Esophagus muscularis mucosa (tissue), 4 donors: Measurements from ENCODE around the gene IWS1. TPM values are rescaled to one million over a fixed set of nuclear protein-coding genes. Genes with fewer than 3 reads are reported as not detected.

Experiments used
- DNase-seq: peaks from one replicate; pipeline ENCODE4 v3.0.0-alpha.2; 2017; ENCODE audit errors: extremely low spot score
- H3K27ac ChIP-seq, 4 donors: fragments of 200-600 bp; sonication (generic); replicated peaks in 1 of 4; 1 replicate in 3 of 4; 2 replicates in 1 of 4; pipeline ENCODE4 v1.5.1; 2016 to 2019; ENCODE audit warnings: mild to moderate bottlenecking in 1 of 4
- H3K27me3 ChIP-seq, 4 donors: fragments of 200-600 bp; sonication (generic); one replicate each; pipeline versions ENCODE4 v1.5.1 to v1.6.0; 2016 to 2019
- H3K36me3 ChIP-seq, 4 donors: fragments of 200-600 bp; sonication (generic); one replicate each; pipeline ENCODE4 v1.5.1; 2016 to 2019
- H3K4me1 ChIP-seq, 4 donors: fragments of 200-600 bp; sonication (generic); one replicate each; pipeline ENCODE4 v1.5.1; 2016 to 2019
- H3K4me3 ChIP-seq, 4 donors: fragments of 200-600 bp; sonication (generic); 1 replicate in 2 of 4; 2 replicates in 2 of 4; pipeline ENCODE4 v1.5.1; 2016 to 2019; ENCODE audit warnings: mild to moderate bottlenecking in 4 of 4, moderate library complexity in 1 of 4
- H3K9me3 ChIP-seq, 4 donors: fragments of 200-600 bp; sonication (generic); 1 replicate in 3 of 4; 2 replicates in 1 of 4; pipeline ENCODE4 v1.5.1; 2016 to 2019
- EP300 ChIP-seq: sonication (generic); formaldehyde crosslinking; IDR thresholded peaks from one replicate; pipeline ENCODE4 v1.6.1; 2017; ENCODE audit warnings: antibody characterized with exemption
- POLR2A ChIP-seq: fragments of 450-650 bp; IDR thresholded peaks from one replicate; pipeline ENCODE4 v1.6.1; 2017; ENCODE audit warnings: antibody characterized with exemption, moderate library complexity, mild to moderate bottlenecking, low read depth
- POLR2AphosphoS5 ChIP-seq, 2 donors: sonication (generic); formaldehyde crosslinking; IDR thresholded peaks; one replicate each; pipeline ENCODE4 v1.6.1; 2017; ENCODE audit warnings: antibody characterized with exemption in 2 of 2
- WGBS: methylation state at CpG from one replicate; pipeline ENCODE4 v1.1.5; 2018; 5-methylcytosine and 5-hydroxymethylcytosine counted together
- intact Hi-C: fragments of 100-400 bp; cut with DNase I; formaldehyde crosslinking; loops from one replicate; pipeline ENCODE4 v1.15.1; 2023
- small RNA-seq, 3 donors: library from RNA; depleted of rRNA; stranded (forward); fragments of <200 nt; gene quantifications; one replicate each; pipeline ENCODE3, GENCODE V24; 2016
- total RNA-seq, 4 donors: library from RNA; depleted of rRNA; stranded (reverse); fragments of >200 nt; gene quantifications; one replicate each; pipeline versions ENCODE4 v1.1.0 to v1.2.1, GENCODE V29; 2016
- TF ChIP-seq, protein P1 (sequence below), 3 experiments: fragments of 200-600 bp in 2 of 3; fragments of 450-650 bp in 1 of 3; sonication (generic) in 2 of 3; IDR thresholded peaks; one replicate each; pipeline ENCODE4 v1.5.1; 2017 to 2019; ENCODE audit warnings: antibody characterized with exemption in 3 of 3, mild to moderate bottlenecking in 2 of 3, moderate library complexity in 1 of 3

The IWS1 gene
- total RNA-seq, 4 donors from 2014 or later: 32.6 to 38.1 (median 34.7) TPM

DNA sequence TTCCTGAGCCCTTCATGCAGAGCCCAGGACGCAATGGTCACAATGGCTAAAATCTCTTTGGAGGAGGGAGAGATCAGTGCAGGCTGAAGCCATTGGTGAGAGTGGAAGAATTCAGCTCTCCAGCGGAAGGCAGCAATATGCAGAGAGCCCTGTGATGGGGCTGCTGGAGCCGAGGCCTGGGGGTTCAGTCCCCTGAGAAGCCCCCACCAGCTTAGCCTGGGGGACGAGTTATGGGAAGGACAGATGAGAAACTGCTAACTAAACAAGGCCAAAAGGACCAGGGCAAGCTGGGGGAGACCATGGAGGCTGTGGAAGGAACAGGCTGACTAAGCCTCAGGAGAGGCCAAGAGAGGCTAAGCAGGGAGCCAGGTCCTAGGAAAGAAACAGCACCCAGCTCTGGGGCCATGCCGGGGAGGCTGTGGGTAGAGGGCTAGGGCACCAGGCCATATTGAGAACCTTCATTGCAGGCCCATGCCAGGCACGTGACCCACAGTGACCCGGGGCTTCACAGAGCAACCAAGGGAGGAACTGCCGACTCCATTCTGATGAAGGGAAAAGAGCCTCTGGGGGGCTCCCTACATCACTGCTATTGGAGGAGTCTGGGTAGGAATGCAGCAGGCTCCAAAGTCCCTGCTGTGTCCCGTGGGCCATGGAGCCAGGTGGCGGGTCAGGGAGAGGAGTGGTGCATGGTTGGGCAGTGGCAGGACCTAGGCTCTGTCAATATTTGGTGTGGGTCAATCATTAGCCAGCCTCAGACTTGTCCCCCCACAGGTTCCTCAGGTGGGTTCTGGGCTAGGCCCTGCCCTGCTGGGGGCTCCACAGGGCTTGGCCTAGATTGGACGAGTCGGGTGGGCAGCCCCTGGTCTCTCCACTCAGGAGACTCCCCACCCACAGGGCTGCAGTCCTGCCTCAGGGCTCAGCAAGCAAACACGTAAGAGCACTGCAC is 88.2 kb downstream of the IWS1 start:
- TF ChIP-seq, protein P1, sequence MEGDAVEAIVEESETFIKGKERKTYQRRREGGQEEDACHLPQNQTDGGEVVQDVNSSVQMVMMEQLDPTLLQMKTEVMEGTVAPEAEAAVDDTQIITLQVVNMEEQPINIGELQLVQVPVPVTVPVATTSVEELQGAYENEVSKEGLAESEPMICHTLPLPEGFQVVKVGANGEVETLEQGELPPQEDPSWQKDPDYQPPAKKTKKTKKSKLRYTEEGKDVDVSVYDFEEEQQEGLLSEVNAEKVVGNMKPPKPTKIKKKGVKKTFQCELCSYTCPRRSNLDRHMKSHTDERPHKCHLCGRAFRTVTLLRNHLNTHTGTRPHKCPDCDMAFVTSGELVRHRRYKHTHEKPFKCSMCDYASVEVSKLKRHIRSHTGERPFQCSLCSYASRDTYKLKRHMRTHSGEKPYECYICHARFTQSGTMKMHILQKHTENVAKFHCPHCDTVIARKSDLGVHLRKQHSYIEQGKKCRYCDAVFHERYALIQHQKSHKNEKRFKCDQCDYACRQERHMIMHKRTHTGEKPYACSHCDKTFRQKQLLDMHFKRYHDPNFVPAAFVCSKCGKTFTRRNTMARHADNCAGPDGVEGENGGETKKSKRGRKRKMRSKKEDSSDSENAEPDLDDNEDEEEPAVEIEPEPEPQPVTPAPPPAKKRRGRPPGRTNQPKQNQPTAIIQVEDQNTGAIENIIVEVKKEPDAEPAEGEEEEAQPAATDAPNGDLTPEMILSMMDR (IDR thresholded peaks at IDR 0.05): no peak
- no peak for TF ChIP-seq POLR2A
- TF ChIP-seq EP300: no peak
- no peak for TF ChIP-seq POLR2AphosphoS5 (IDR thresholded peaks at IDR 0.05)
- H3K9me3 ChIP-seq: peaks cover 3 to 18% (median 8%) of the 10 kb centered on the region in 4 donors
- H3K4me3 ChIP-seq: no peak overlapping the region
- H3K27me3 ChIP-seq: no peaks in the 10 kb centered on the region
- WGBS: 82% methylated on average over 11 of the region's 13 CpGs
- H3K4me1 ChIP-seq: no peaks in the 10 kb centered on the region
- H3K36me3 ChIP-seq: no peaks in the 10 kb centered on the region
- DNase-seq: no peak
- intact Hi-C loops: no loop called here
- H3K27ac ChIP-seq: no peak overlapping the region

DNA sequence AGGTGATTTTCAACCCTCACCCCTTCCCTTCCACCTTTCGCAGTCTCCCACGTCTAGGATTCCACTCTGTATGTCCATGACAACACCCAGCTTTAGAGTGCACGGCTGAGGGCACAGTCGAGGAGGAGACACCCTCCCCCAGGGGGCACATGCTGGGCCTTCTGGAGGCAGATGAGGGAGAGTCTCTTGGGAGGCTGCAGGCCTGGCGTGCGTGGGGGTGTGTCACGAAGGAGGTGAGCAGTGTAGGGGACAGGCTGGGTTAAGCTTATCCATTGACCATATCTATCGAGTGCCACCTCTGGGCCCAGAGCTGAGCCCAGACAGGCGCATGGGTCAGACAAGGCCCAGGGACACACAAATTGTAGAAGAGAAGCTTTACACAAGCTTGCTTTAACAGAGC is 89.2 kb downstream of the IWS1 start:
- Histone ChIP-seq H3K36me3 (no peaks in the 10 kb centered on the region), H3K4me1 (no peaks in the 10 kb centered on the region), H3K9me3 (peaks cover 3 to 18% (median 8%) of the 10 kb centered on the region in 4 donors), H3K4me3 (no peak overlapping the region), H3K27ac (no peak overlapping the region), H3K27me3 (no peaks in the 10 kb centered on the region)
- TF ChIP-seq, protein P1 (IDR thresholded peaks at IDR 0.05): no peak
- TF ChIP-seq EP300 (no peak), POLR2A (no peak), POLR2AphosphoS5 (IDR thresholded peaks at IDR 0.05) (no peak)
- peak; percentile 62 for DNase-seq
- 86% methylated on average over 6 of the region's 9 CpGs for WGBS
- intact Hi-C loops: no loop called here

DNA sequence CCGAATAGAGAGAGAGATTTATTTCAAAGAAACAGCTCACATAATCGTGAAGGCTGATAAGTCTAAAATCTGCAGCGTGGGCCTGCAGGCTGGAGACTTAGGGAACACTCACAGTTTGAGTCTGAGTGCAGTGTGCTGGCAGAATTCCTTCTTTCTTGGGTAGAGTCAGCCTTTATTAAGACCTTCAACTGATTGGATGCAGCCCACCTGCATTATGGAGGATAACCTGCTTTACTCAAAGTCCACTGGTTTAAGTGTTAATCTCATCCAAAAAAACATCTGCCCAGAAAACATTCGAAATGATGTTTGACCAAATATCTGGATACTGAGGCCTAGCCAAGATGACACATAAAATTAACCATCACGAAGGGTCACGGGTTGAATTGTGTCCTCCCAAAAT is 91.8 kb downstream of the IWS1 start:
- 96% methylated on average over 6 of the region's 6 CpGs for WGBS
- Histone ChIP-seq H3K27ac (no peak overlapping the region), H3K4me3 (no peak overlapping the region), H3K4me1 (no peaks in the 10 kb centered on the region), H3K36me3 (peaks cover 0 to 5% (median 2%) of the 10 kb centered on the region in 4 donors), H3K27me3 (no peaks in the 10 kb centered on the region), H3K9me3 (peaks cover 0 to under 1% (median 0%) of the 10 kb centered on the region in 4 donors)
- no peak for DNase-seq
- no peak for TF ChIP-seq POLR2AphosphoS5 (IDR thresholded peaks at IDR 0.05)
- TF ChIP-seq, protein P1 (IDR thresholded peaks at IDR 0.05): no peak
- TF ChIP-seq POLR2A: no peak
- intact Hi-C loops: no loop called here

DNA sequence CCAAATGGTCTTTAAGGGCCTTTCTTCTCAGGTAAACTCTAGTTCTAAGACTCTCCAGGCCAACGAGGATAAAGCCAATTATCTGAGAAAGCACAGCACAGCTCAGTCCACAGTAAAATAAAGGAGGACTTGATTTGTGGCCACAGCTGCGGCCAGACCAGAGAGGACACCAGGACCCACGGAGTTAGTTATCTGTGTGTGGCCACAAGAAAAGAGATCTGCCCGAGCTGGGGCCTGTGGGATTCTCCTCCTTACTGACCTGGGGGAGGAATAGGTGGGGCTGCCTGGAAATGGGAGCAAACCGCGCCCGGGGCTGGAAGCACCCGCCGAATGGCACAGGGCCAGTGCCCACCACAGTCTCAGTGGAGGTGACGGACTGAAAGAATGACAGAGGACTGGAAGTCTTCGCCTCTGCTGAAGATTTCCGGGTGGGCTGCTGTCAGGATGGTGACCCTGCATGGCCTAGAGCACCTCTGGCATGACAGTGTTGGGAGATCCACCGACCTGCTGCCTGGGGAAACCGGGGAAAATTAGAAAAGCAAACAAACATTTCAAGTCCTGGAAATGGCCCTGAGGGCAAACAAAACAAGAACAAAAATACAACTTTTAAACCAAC is 94.8 kb downstream of the IWS1 start:
- 75% methylated on average over 14 of the region's 14 CpGs for WGBS

More for the DNA sequence above, 94.8 kb downstream of the IWS1 start:
- Histone ChIP-seq H3K4me3 (no peak overlapping the region), H3K9me3 (no peaks in the 10 kb centered on the region), H3K27me3 (peaks cover 0 to 19% (median 0%) of the 10 kb centered on the region in 4 donors), H3K4me1 (no peaks in the 10 kb centered on the region), H3K27ac (no peak overlapping the region), H3K36me3 (peaks cover 0 to 5% (median 2%) of the 10 kb centered on the region in 4 donors)
- intact Hi-C loops: no loop called here
- no peak for TF ChIP-seq POLR2A
- TF ChIP-seq, protein P1 (IDR thresholded peaks at IDR 0.05): no peak
- no peak for TF ChIP-seq POLR2AphosphoS5 (IDR thresholded peaks at IDR 0.05)
- no peak for TF ChIP-seq EP300
- peak; percentile 90 for DNase-seq

Small RNA genes lying within 50 kb of the gene (small RNA-seq; reads per million reads assigned to genes)
- gene RNU4-48P: 0 reads per million in 3 donors

Other genes with a start within 250 kb of the IWS1 start
- gene ERCC3, start 232.3 kb downstream of the IWS1 start, total RNA-seq: 10 to 100 TPM; 24.4 to 37.1 (median 35.3) TPM
- 10 to 100 TPM; 51.4 to 68.6 (median 66.2) TPM for gene MAP3K2, start 138.5 kb downstream of the IWS1 start, total RNA-seq
- not detected for gene PROC, start 108.1 kb downstream of the IWS1 start, total RNA-seq
- gene MYO7B, start 9.2 kb upstream of the IWS1 start, total RNA-seq: under 1 TPM in 3 of 4 donors, not detected in 1; 0.19 to 0.98 (median 0.33) TPM
- gene GPR17, start 119.7 kb upstream of the IWS1 start, total RNA-seq: under 1 TPM in 1 of 4 donors, not detected in 3; 0.40 TPM
- gene LIMS2, start 149.0 kb upstream of the IWS1 start, total RNA-seq: 100 to 1,000 TPM in 3 of 4 donors, 10 to 100 TPM in 1; 99.2 to 342 (median 175) TPM
- 10 to 100 TPM in 1 of 4 donors, 1 to 10 TPM in 3; 5.8 to 11.8 (median 9.4) TPM for gene SFT2D3, start 175.0 kb upstream of the IWS1 start, total RNA-seq